Glutamatergic neuron (in vitro differentiated cells): ENCODE results near the gene TAX1BP3. TPM values are rescaled to one million over a fixed set of nuclear protein-coding genes. Genes with fewer than 3 reads are reported as not detected.

Experiments
- DNase-seq: peaks from one replicate; pipeline ENCODE4 v3.0.0; 2022
- H3K27ac Mint-ChIP-seq: one replicate; pipeline ENCODE4 v1.8.0; 2020; ENCODE audit warnings: mild to moderate bottlenecking, mixed read lengths, inconsistent platforms; ENCODE audit not compliant: unreplicated experiment
- H3K27me3 Mint-ChIP-seq: one replicate; pipeline ENCODE4 v1.8.0; 2020; ENCODE audit warnings: mild to moderate bottlenecking, moderate library complexity, mixed read lengths, inconsistent platforms; ENCODE audit not compliant: unreplicated experiment
- H3K36me3 Mint-ChIP-seq: one replicate; pipeline ENCODE4 v1.8.0; 2020; ENCODE audit warnings: mild to moderate bottlenecking, mixed read lengths, inconsistent platforms; ENCODE audit not compliant: unreplicated experiment
- H3K4me1 Mint-ChIP-seq: one replicate; pipeline ENCODE4 v1.8.0; 2020; ENCODE audit warnings: mild to moderate bottlenecking, low read depth, mixed read lengths, inconsistent platforms; ENCODE audit not compliant: unreplicated experiment
- H3K4me3 Mint-ChIP-seq: one replicate; pipeline ENCODE4 v1.8.0; 2020; ENCODE audit warnings: mild to moderate bottlenecking, mixed read lengths, inconsistent platforms; ENCODE audit not compliant: unreplicated experiment
- H3K9me3 Mint-ChIP-seq: one replicate; pipeline ENCODE4 v1.8.0; 2020; ENCODE audit warnings: mild to moderate bottlenecking, moderate library complexity, mixed read lengths, inconsistent platforms; ENCODE audit not compliant: unreplicated experiment
- total RNA-seq: library from RNA; stranded (reverse); fragmentation: NEBNext Ultra II Directional; extraction: Animal tissue kit (Norgen Biotek cat#: 25700); gene quantifications from one replicate; pipeline ENCODE4 v1.2.1, GENCODE V29; 2021; ENCODE audit not compliant: unreplicated experiment
- TF ChIP-seq, protein P1 (sequence below): fragments of 200-600 bp; sonication (generic); IDR thresholded peaks from one replicate; pipeline ENCODE4 v1.5.0; 2021; ENCODE audit not compliant: partially characterized antibody, unreplicated experiment

The TAX1BP3 gene
- total RNA-seq, 1 donor from 2014 or later: 91.4 TPM

DNA sequence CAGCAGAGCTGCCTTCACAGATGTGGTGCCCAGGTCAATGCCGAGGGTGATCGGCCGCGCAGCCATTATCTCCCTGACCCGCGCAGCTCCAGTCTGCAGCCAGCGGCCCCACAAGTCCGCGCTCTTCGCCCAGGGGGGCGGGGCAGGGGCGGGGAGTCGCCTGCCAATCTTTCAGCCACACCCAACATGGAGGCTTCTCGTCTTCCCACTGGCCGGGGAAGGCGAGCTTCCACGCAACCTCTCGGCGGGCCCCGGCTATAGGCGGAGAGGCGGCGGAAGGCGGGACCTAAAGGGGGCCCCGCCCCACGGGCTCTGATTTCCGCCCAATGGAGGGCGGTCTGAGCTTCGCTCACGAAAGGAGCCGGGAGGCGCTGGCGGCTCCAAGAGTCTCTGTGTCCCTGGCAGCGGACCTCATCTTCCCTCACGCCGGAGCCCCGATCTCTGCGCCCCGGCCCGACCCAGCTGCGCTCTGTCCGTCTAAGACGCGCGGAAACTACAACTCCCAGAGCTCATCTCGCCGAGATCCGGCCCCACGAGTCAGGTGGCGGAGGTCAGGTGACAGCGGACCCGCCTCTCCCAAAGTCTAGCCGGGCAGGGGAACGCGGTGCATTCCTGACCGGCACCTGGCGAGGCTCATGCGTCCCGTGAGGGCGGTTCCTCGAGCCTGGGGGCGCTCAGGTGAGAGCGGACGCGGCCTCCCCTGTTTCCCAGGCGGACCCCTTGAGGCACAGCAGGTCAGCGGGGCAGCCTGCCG, 32.0 kb downstream of the TAX1BP3 start, which contains the start of the genes CTNS and SHPK:
CTNS (plus strand) TSS at position 607 of the 754 bp plus-strand sequence. CDS start 3,447 bp downstream, outside the sequence.
SHPK (minus strand) TSS at position 97 of the 754 bp plus-strand sequence; CDS start at position 66, 31 bp downstream.
- TF ChIP-seq, protein P1, sequence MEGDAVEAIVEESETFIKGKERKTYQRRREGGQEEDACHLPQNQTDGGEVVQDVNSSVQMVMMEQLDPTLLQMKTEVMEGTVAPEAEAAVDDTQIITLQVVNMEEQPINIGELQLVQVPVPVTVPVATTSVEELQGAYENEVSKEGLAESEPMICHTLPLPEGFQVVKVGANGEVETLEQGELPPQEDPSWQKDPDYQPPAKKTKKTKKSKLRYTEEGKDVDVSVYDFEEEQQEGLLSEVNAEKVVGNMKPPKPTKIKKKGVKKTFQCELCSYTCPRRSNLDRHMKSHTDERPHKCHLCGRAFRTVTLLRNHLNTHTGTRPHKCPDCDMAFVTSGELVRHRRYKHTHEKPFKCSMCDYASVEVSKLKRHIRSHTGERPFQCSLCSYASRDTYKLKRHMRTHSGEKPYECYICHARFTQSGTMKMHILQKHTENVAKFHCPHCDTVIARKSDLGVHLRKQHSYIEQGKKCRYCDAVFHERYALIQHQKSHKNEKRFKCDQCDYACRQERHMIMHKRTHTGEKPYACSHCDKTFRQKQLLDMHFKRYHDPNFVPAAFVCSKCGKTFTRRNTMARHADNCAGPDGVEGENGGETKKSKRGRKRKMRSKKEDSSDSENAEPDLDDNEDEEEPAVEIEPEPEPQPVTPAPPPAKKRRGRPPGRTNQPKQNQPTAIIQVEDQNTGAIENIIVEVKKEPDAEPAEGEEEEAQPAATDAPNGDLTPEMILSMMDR: no peak
- peak within 1 kb of the TSS; percentile 94 for H3K27ac Mint-ChIP-seq
- peaks cover 7% of the 10 kb centered on the region for H3K27me3 Mint-ChIP-seq
- no peaks in the 10 kb centered on the region for H3K36me3 Mint-ChIP-seq
- H3K9me3 Mint-ChIP-seq: peaks cover 9% of the 10 kb centered on the region
- peak; percentile 97 for DNase-seq
- H3K4me3 Mint-ChIP-seq: peak within 1 kb of the TSS; percentile 97
- peaks cover 19% of the 10 kb centered on the region for H3K4me1 Mint-ChIP-seq

DNA sequence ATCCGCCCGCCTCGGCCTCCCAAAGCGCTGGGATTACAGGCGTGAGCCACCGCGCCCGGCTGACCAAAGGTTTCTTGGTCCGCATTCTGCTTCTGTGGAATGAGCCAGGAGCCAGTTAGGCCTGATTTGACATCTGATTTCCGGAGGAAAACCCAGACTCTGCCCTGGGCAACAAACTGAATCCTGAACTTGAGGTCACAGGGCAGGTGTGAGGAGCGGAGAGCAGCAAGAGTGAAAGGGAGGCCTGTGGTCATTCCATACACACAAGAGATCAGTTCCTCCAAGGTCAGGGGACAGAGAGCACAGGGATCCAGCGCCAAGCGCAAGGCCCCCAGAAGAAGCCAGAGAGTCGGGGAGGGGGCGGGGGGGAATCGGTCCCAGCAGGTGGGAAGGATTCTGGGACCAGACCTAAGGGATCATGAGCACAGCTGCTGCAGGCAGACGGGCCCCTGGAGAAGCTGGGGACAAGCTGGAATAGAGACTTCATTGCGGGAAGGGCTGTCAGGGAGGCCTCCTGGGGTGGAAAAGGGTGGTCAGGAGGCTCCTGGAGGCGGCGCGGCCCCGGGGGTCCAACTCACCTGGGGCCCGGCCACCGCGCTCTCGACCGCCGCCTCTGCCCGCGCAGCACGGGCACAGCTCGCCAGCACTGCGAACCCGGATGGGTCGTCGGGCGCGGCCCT, 32.8 kb downstream of the TAX1BP3 start:
- H3K27me3 Mint-ChIP-seq: peaks cover 10% of the 10 kb centered on the region
- peaks cover 22% of the 10 kb centered on the region for H3K4me1 Mint-ChIP-seq
- peak overlapping the region; percentile 91 for H3K27ac Mint-ChIP-seq
- peaks cover 9% of the 10 kb centered on the region for H3K9me3 Mint-ChIP-seq
- H3K36me3 Mint-ChIP-seq: no peaks in the 10 kb centered on the region
- peak overlapping the region; percentile 97 for H3K4me3 Mint-ChIP-seq
- TF ChIP-seq, protein P1: no peak
- DNase-seq: no peak

DNA sequence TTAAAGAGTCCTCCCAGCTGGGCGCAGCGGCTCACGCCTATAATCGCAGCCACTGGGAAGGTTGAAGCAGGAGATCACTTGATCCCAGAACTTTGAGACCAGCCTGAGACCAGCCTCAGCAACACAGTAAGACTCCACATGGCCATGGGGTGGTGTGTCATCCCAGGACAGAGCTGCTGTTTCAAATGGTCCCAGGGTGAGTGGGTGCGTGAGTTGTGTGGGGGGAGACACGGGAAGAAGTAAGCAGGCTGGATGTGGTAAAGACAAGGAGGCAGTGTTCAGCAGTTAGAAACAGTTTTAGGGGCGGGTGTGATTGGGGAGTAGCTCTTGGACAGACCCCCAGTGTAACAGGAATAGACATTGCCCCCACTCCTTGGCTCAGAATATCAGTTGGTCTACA, 36.1 kb downstream of the TAX1BP3 start:
- Mint-ChIP-seq H3K4me3 (peak overlapping the region; percentile 67), H3K27ac (peak overlapping the region; percentile 5)
- no peak for DNase-seq

GRCh38 chr17:3630781-3631180, 37.6 kb downstream of the TAX1BP3 start:
- no peak for DNase-seq
- TF ChIP-seq, protein P1: no peak
- H3K27me3 Mint-ChIP-seq: peaks cover 6% of the 10 kb centered on the region
- H3K27ac Mint-ChIP-seq: peak overlapping the region; percentile 78
- H3K9me3 Mint-ChIP-seq: peaks cover 6% of the 10 kb centered on the region
- peaks cover 23% of the 10 kb centered on the region for H3K4me1 Mint-ChIP-seq
- H3K4me3 Mint-ChIP-seq: no peak overlapping the region
- peaks cover 7% of the 10 kb centered on the region for H3K36me3 Mint-ChIP-seq

More for the DNA sequence above, 36.1 kb downstream of the TAX1BP3 start:
- H3K9me3 Mint-ChIP-seq: peaks cover 5% of the 10 kb centered on the region
- peaks cover 6% of the 10 kb centered on the region for H3K27me3 Mint-ChIP-seq
- H3K36me3 Mint-ChIP-seq: peaks cover 2% of the 10 kb centered on the region
- H3K4me1 Mint-ChIP-seq: peaks cover 22% of the 10 kb centered on the region
- TF ChIP-seq, protein P1: no peak
